ENCODE data around the gene AMIGO3.

AMIGO3 gene

DNA sequence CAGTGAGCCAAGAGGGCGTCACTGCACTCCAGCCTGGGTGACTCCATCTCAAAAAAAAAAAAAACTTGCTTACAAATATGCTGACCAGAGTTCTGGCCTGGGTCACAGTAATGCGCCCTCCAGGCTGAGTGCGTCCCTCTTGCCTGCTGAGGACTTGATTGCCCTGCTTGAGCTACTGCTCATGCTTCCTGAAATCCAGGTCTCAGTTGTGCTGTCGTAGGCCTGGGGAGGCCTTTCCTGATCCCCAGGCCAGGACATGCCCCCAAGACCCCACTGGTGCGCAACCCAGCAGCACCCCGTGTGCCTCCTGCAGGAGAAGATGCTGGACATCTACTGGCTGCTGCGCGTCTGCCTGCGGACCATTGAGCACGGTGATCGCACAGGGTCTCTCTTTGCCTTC lies 7.3 kb downstream of the AMIGO3 start:
- H3K4me1 ChIP-seq (ENCODE audit: insufficient read depth, low read length): peaks cover 12% of the 10 kb centered on the region
- H3K4me2 ChIP-seq (ENCODE audit: insufficient read depth, low read length): no peak overlapping the region
- no peaks in the 10 kb centered on the region for H3K9me3 ChIP-seq (ENCODE audit: insufficient read depth, low read length, severe bottlenecking)
- no peak overlapping the region for H3K27ac ChIP-seq (ENCODE audit: low read length)
- no peak overlapping the region for H3K4me3 ChIP-seq (ENCODE audit: low read depth in 1 of 2, low read length in 2 of 2)
- H4K20me1 ChIP-seq (ENCODE audit: insufficient read depth, low read length): no peaks in the 10 kb centered on the region; the same call in 1 of the 2 replicates
- H3K79me2 ChIP-seq (ENCODE audit: insufficient read depth, low read length): no peaks in the 10 kb centered on the region
- ATAC-seq (ENCODE audit: insufficient read depth, low read depth) (no peak), DNase-seq (no peak)
- H3K27me3 ChIP-seq (ENCODE audit: insufficient read depth, low read length, poor library complexity): no peaks in the 10 kb centered on the region
- TF ChIP-seq, protein P1, sequence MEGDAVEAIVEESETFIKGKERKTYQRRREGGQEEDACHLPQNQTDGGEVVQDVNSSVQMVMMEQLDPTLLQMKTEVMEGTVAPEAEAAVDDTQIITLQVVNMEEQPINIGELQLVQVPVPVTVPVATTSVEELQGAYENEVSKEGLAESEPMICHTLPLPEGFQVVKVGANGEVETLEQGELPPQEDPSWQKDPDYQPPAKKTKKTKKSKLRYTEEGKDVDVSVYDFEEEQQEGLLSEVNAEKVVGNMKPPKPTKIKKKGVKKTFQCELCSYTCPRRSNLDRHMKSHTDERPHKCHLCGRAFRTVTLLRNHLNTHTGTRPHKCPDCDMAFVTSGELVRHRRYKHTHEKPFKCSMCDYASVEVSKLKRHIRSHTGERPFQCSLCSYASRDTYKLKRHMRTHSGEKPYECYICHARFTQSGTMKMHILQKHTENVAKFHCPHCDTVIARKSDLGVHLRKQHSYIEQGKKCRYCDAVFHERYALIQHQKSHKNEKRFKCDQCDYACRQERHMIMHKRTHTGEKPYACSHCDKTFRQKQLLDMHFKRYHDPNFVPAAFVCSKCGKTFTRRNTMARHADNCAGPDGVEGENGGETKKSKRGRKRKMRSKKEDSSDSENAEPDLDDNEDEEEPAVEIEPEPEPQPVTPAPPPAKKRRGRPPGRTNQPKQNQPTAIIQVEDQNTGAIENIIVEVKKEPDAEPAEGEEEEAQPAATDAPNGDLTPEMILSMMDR (IDR thresholded peaks at IDR 0.05; ENCODE audit: borderline replicate concordance, extremely low read depth, low read length, poor library complexity, severe bottlenecking): no peak
- TF ChIP-seq EZH2 (IDR thresholded peaks at IDR 0.05; ENCODE audit: borderline replicate concordance, low read depth, low read length, severe bottlenecking): no peak
- no peak overlapping the region for H2AFZ ChIP-seq (ENCODE audit: low read depth, low read length)
- H3K36me3 ChIP-seq (ENCODE audit: insufficient read depth, low read length): peaks cover 20% of the 10 kb centered on the region; the same call in 1 of the 2 replicates
- no peak overlapping the region for H3K9ac ChIP-seq (ENCODE audit: low read depth, low read length)

DNA sequence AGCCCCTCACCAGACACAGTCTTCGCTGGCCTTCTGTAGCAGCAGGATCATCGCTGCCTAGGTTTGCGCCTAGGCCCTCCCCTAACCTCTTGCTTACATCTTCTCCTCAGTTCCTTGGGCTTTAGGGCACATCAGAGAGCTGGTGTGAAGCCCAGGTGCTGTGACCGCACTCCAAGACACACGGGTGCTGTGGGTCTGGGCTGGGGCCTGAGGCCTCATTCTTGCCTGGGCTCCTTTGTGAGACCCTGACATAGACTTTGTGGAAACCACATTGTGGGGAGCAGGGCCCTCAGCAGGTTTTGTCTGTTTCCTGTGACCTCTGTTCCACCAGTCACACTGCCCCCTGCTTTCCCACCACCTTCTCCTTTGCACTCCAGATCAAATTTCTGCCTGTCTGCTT lies 8.0 kb downstream of the AMIGO3 start:
- Histone ChIP-seq H3K36me3 (ENCODE audit: insufficient read depth, low read length) (peaks cover 26% of the 10 kb centered on the region; the same call in 1 of the 2 replicates), H3K79me2 (ENCODE audit: insufficient read depth, low read length) (no peaks in the 10 kb centered on the region), H3K4me1 (ENCODE audit: insufficient read depth, low read length) (peaks cover 12% of the 10 kb centered on the region), H3K9me3 (ENCODE audit: insufficient read depth, low read length, severe bottlenecking) (no peaks in the 10 kb centered on the region), H2AFZ (ENCODE audit: low read depth, low read length) (no peak overlapping the region), H3K9ac (ENCODE audit: low read depth, low read length) (no peak overlapping the region), H3K27me3 (ENCODE audit: insufficient read depth, low read length, poor library complexity) (no peaks in the 10 kb centered on the region), H4K20me1 (ENCODE audit: insufficient read depth, low read length) (no peaks in the 10 kb centered on the region; the same call in 1 of the 2 replicates), H3K4me2 (ENCODE audit: insufficient read depth, low read length) (no peak overlapping the region), H3K27ac (ENCODE audit: low read length) (no peak overlapping the region), H3K4me3 (ENCODE audit: low read depth in 1 of 2, low read length in 2 of 2) (no peak overlapping the region)
- DNase-seq (no peak), ATAC-seq (ENCODE audit: insufficient read depth, low read depth) (no peak)
- no peak for TF ChIP-seq EZH2 (IDR thresholded peaks at IDR 0.05; ENCODE audit: borderline replicate concordance, low read depth, low read length, severe bottlenecking)
- TF ChIP-seq, protein P1 (IDR thresholded peaks at IDR 0.05; ENCODE audit: borderline replicate concordance, extremely low read depth, low read length, poor library complexity, severe bottlenecking): no peak

DNA sequence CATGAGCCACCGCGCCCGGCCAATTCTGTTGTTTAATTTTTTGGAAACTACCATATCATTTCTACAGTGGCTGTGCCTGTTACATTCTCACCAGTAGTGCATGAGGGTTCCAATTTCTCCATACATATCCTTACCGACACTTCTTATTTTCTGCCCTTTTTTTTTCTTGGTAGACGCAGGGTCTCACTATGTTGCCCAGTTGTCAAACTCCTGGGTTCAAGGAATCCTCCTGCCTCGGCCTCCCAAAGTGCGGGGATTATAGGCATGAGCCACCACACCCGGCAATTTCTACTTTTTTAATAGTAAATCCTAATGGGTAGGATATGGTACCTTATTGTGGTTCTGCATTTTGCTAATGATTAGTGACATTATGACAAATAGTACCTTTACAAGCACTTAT lies 9.6 kb downstream of the AMIGO3 start:
- no peaks in the 10 kb centered on the region; the same call in 1 of the 2 replicates for H4K20me1 ChIP-seq (ENCODE audit: insufficient read depth, low read length)
- no peaks in the 10 kb centered on the region for H3K79me2 ChIP-seq (ENCODE audit: insufficient read depth, low read length)
- H3K36me3 ChIP-seq (ENCODE audit: insufficient read depth, low read length): peaks cover 29% of the 10 kb centered on the region
- no peaks in the 10 kb centered on the region for H3K9me3 ChIP-seq (ENCODE audit: insufficient read depth, low read length, severe bottlenecking)
- no peak overlapping the region for H2AFZ ChIP-seq (ENCODE audit: low read depth, low read length)
- H3K27me3 ChIP-seq (ENCODE audit: insufficient read depth, low read length, poor library complexity): no peaks in the 10 kb centered on the region
- TF ChIP-seq EZH2 (IDR thresholded peaks at IDR 0.05; ENCODE audit: borderline replicate concordance, low read depth, low read length, severe bottlenecking): no peak
- TF ChIP-seq, protein P1 (IDR thresholded peaks at IDR 0.05; ENCODE audit: borderline replicate concordance, extremely low read depth, low read length, poor library complexity, severe bottlenecking): no peak
- H3K9ac ChIP-seq (ENCODE audit: low read depth, low read length): no peak overlapping the region
- DNase-seq: no peak
- ATAC-seq (ENCODE audit: insufficient read depth, low read depth): no peak
- no peak overlapping the region for H3K4me2 ChIP-seq (ENCODE audit: insufficient read depth, low read length)
- no peak overlapping the region for H3K27ac ChIP-seq (ENCODE audit: low read length)
- peaks cover 12% of the 10 kb centered on the region for H3K4me1 ChIP-seq (ENCODE audit: insufficient read depth, low read length)
- no peak overlapping the region for H3K4me3 ChIP-seq (ENCODE audit: low read depth in 1 of 2, low read length in 2 of 2)

DNA sequence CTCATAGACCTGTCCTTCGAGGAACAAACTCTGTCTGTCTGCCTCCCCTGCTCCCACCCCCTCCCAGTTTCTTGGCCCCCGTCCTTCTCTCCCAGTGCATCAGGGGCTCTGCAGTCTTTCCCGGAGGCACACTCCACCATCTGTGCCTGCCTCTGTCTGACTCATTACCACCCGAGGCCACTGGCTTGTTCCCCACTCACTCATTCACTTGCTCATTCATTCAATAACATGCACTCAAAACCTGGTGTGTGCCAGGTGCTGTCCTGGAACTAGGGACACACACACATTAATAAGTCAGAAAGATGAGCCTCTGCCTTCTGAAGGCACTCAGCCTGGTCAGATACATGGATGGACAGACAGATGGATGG lies 12.4 kb downstream of the AMIGO3 start:
- Histone ChIP-seq H2AFZ (ENCODE audit: low read depth, low read length) (no peak overlapping the region), H3K4me2 (ENCODE audit: insufficient read depth, low read length) (no peak overlapping the region), H3K27me3 (ENCODE audit: insufficient read depth, low read length, poor library complexity) (no peaks in the 10 kb centered on the region), H3K36me3 (ENCODE audit: insufficient read depth, low read length) (peaks cover 39% of the 10 kb centered on the region), H3K4me3 (ENCODE audit: low read depth in 1 of 2, low read length in 2 of 2) (no peak overlapping the region), H4K20me1 (ENCODE audit: insufficient read depth, low read length) (peaks cover 4% of the 10 kb centered on the region; the same call in 1 of the 2 replicates), H3K79me2 (ENCODE audit: insufficient read depth, low read length) (no peaks in the 10 kb centered on the region), H3K27ac (ENCODE audit: low read length) (no peak overlapping the region), H3K9me3 (ENCODE audit: insufficient read depth, low read length, severe bottlenecking) (no peaks in the 10 kb centered on the region), H3K4me1 (ENCODE audit: insufficient read depth, low read length) (no peaks in the 10 kb centered on the region), H3K9ac (ENCODE audit: low read depth, low read length) (no peak overlapping the region)
- no peak for TF ChIP-seq EZH2 (IDR thresholded peaks at IDR 0.05; ENCODE audit: borderline replicate concordance, low read depth, low read length, severe bottlenecking)
- ATAC-seq (ENCODE audit: insufficient read depth, low read depth): no peak
- no peak for DNase-seq
